SK-N-SH treated with all-trans-retinoic acid at 6 μM for 48 hours (cell line): ENCODE results near the gene FARS2.

ENCODE experiments used
- ATAC-seq: fragments of 200-7000 bp; cut with Tn5 transposase; 3 replicates; pipeline ENCODE4 v1.9.1; 2020; ENCODE audit warnings: mild to moderate bottlenecking, moderate library complexity
- ARNTL ChIP-seq: fragments of 450-650 bp; formaldehyde crosslinking; IDR thresholded peaks from 2 replicates; pipeline ENCODE4 v1.5.0; 2020; ENCODE audit warnings: low read depth, mild to moderate bottlenecking, moderate library complexity, borderline replicate concordance
- CSDC2 ChIP-seq: fragments of 250-450 bp; sonication (Bioruptor Pico); IDR thresholded peaks from 2 replicates; pipeline ENCODE4 v1.5.0; 2020; ENCODE audit warnings: mild to moderate bottlenecking, moderate library complexity
- ESRRG ChIP-seq: fragments of 250-450 bp; sonication (Bioruptor Pico); IDR thresholded peaks from 2 replicates; pipeline ENCODE4 v1.6.1; 2021; ENCODE audit warnings: mild to moderate bottlenecking
- GLIS3 ChIP-seq: fragments of 250-450 bp; sonication (Bioruptor Pico); IDR thresholded peaks from 2 replicates; pipeline ENCODE4 v1.5.0; 2020; ENCODE audit warnings: mild to moderate bottlenecking, moderate library complexity
- ISL1 ChIP-seq: fragments of 250-450 bp; sonication (Bioruptor Pico); IDR thresholded peaks from 2 replicates; pipeline ENCODE4 v2.1.2; 2022; ENCODE audit warnings: mild to moderate bottlenecking, moderate library complexity
- OSR1 ChIP-seq: fragments of 250-450 bp; sonication (Bioruptor Pico); IDR thresholded peaks from 2 replicates; pipeline ENCODE4 v1.8.0; 2022; ENCODE audit warnings: moderate library complexity, mild to moderate bottlenecking, inconsistent platforms
- PPARA ChIP-seq: fragments of 250-450 bp; sonication (Bioruptor Pico); IDR thresholded peaks from 2 replicates; pipeline ENCODE4 v1.5.0; 2020; ENCODE audit warnings: mild to moderate bottlenecking, borderline replicate concordance
- RARB ChIP-seq: fragments of 250-450 bp; sonication (Bioruptor Pico); IDR thresholded peaks from 2 replicates; pipeline ENCODE4 v1.8.0; 2021; ENCODE audit warnings: mild to moderate bottlenecking, moderate library complexity
- SNAI2 ChIP-seq: fragments of 250-450 bp; sonication (Bioruptor Pico); IDR thresholded peaks from 2 replicates; pipeline ENCODE4 v1.5.0; 2020; ENCODE audit warnings: mild to moderate bottlenecking, moderate library complexity
- TCF4 ChIP-seq: fragments of 250-450 bp; sonication (Bioruptor Pico); IDR thresholded peaks from 2 replicates; pipeline ENCODE4 v1.8.0; 2021; ENCODE audit warnings: mild to moderate bottlenecking, moderate library complexity, borderline replicate concordance
- TOX ChIP-seq: fragments of 250-450 bp; sonication (Bioruptor Pico); IDR thresholded peaks from 2 replicates; pipeline ENCODE4 v1.8.0; 2021; ENCODE audit warnings: mild to moderate bottlenecking, moderate library complexity, borderline replicate concordance
- ZC3H10 ChIP-seq: fragments of 250-450 bp; sonication (Bioruptor Pico); IDR thresholded peaks from 2 replicates; pipeline ENCODE4 v1.5.1; 2021; ENCODE audit warnings: mild to moderate bottlenecking, moderate library complexity
- ZFP3 ChIP-seq: fragments of 250-450 bp; sonication (Bioruptor Pico); IDR thresholded peaks from 2 replicates; pipeline ENCODE4 v1.5.0; 2020; ENCODE audit warnings: mild to moderate bottlenecking, moderate library complexity
- ZFP30 ChIP-seq: fragments of 450-650 bp; formaldehyde crosslinking; IDR thresholded peaks from 2 replicates; pipeline ENCODE4 v1.5.0; 2022; ENCODE audit warnings: mild to moderate bottlenecking, moderate library complexity
- ZNF565 ChIP-seq: fragments of 450-650 bp; formaldehyde crosslinking; conservative IDR thresholded peaks from 2 replicates; pipeline ENCODE4 v1.5.0; 2020; ENCODE audit warnings: low read depth, mild to moderate bottlenecking, moderate library complexity
- ZNF70 ChIP-seq: fragments of 450-650 bp; formaldehyde crosslinking; IDR thresholded peaks from 2 replicates; pipeline ENCODE4 v1.5.0; 2020; ENCODE audit warnings: mild to moderate bottlenecking, moderate library complexity
- TF ChIP-seq, protein P1 (sequence below): fragments of 250-450 bp; sonication (Bioruptor Pico); IDR thresholded peaks from 2 replicates; pipeline ENCODE4 v1.8.0; 2020; ENCODE audit warnings: mild to moderate bottlenecking, moderate library complexity, borderline replicate concordance
- TF ChIP-seq, protein P2 (sequence below): fragments of 250-450 bp; sonication (Bioruptor Pico); IDR thresholded peaks from 2 replicates; pipeline ENCODE4 v1.5.1; 2021; ENCODE audit warnings: mild to moderate bottlenecking, moderate library complexity
- TF ChIP-seq, protein P3 (sequence below): fragments of 250-450 bp; sonication (Bioruptor Pico); IDR thresholded peaks from 2 replicates; pipeline ENCODE4 v1.5.0; 2020; ENCODE audit warnings: mild to moderate bottlenecking, moderate library complexity
- TF ChIP-seq, protein P4 (sequence below): fragments of 250-450 bp; sonication (Bioruptor Pico); IDR thresholded peaks from 2 replicates; pipeline ENCODE4 v1.8.0; 2021; ENCODE audit warnings: low read depth, mild to moderate bottlenecking, moderate library complexity, borderline replicate concordance
- TF ChIP-seq, protein P5 (sequence below): fragments of 250-450 bp; sonication (Bioruptor Pico); IDR thresholded peaks from 2 replicates; pipeline ENCODE4 v1.5.1; 2020; ENCODE audit warnings: low read depth, mild to moderate bottlenecking, moderate library complexity

Gene FARS2

DNA sequence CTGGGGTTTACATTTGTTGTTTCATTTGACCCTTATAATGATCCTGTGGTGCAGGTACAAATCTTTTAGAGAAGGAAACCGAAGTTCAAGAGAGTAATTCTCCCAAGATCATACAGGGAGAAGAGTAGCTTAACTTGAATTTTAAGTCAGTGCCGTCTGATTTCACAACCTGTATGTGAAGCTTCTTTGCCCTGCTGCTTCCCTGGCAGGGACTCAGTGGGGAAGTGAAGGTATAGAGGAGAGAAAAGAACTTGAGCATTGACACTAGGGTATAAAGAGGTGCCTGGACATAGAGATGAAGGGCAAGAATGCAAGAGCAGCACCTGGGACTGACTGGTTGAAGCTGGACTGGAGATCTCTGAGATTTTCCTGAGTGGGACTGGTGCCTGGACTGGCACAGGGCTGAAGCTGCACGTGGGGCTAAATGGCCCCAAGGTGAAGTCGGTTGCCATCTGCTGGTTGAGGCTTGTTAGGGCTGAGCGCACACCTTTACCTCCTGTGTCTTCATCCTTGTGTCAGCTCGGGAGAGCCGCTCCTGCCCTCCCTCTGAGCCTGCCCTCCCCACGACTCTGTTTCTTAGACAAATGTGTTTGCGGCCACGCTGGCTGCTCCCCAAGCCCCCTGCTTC, 41.8 kb downstream of the FARS2 start:
- TF ChIP-seq, protein P1, sequence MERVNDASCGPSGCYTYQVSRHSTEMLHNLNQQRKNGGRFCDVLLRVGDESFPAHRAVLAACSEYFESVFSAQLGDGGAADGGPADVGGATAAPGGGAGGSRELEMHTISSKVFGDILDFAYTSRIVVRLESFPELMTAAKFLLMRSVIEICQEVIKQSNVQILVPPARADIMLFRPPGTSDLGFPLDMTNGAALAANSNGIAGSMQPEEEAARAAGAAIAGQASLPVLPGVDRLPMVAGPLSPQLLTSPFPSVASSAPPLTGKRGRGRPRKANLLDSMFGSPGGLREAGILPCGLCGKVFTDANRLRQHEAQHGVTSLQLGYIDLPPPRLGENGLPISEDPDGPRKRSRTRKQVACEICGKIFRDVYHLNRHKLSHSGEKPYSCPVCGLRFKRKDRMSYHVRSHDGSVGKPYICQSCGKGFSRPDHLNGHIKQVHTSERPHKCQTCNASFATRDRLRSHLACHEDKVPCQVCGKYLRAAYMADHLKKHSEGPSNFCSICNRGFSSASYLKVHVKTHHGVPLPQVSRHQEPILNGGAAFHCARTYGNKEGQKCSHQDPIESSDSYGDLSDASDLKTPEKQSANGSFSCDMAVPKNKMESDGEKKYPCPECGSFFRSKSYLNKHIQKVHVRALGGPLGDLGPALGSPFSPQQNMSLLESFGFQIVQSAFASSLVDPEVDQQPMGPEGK (CRISPR knock-in tag): no peak
- TF ChIP-seq ZNF565 (CRISPR knock-in tag): no peak
- TF ChIP-seq ARNTL (CRISPR knock-in tag): no peak
- TF ChIP-seq TOX (CRISPR knock-in tag): no peak
- TF ChIP-seq GLIS3 (CRISPR knock-in tag): no peak
- no peak for TF ChIP-seq ZFP3
- TF ChIP-seq, protein P2, sequence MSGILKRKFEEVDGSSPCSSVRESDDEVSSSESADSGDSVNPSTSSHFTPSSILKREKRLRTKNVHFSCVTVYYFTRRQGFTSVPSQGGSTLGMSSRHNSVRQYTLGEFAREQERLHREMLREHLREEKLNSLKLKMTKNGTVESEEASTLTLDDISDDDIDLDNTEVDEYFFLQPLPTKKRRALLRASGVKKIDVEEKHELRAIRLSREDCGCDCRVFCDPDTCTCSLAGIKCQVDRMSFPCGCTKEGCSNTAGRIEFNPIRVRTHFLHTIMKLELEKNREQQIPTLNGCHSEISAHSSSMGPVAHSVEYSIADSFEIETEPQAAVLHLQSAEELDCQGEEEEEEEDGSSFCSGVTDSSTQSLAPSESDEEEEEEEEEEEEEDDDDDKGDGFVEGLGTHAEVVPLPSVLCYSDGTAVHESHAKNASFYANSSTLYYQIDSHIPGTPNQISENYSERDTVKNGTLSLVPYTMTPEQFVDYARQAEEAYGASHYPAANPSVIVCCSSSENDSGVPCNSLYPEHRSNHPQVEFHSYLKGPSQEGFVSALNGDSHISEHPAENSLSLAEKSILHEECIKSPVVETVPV (CRISPR knock-in tag): no peak
- TF ChIP-seq ZC3H10 (CRISPR knock-in tag): no peak
- no peak for TF ChIP-seq OSR1 (CRISPR knock-in tag)
- ATAC-seq: no peak; the same call in 2 of the 3 replicates

DNA sequence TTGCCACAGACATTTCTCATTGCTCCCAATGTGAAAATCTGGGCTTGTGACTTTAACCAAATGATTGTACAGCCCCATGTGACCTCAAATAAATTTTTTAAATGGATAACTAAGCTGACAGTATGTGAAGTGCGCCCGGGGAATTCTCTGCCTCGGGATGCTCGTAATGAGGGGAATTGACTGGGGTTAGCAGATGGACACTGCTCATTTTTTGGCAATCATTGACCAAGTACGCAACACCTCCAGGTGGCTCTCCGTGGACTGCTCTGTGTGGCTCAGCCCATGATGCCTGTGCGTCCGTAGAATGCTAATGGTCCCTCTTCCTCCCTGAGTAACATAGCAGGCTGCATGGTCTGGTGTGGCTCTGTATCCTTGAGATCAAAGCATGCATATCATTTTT, 42.4 kb downstream of the FARS2 start:
- TF ChIP-seq CSDC2 (CRISPR knock-in tag) (no peak), ESRRG (CRISPR knock-in tag) (no peak), RARB (CRISPR knock-in tag) (no peak), ISL1 (CRISPR knock-in tag) (no peak), TCF4 (CRISPR knock-in tag) (no peak), ARNTL (CRISPR knock-in tag) (no peak), ZC3H10 (CRISPR knock-in tag) (no peak)
- TF ChIP-seq, protein P3, sequence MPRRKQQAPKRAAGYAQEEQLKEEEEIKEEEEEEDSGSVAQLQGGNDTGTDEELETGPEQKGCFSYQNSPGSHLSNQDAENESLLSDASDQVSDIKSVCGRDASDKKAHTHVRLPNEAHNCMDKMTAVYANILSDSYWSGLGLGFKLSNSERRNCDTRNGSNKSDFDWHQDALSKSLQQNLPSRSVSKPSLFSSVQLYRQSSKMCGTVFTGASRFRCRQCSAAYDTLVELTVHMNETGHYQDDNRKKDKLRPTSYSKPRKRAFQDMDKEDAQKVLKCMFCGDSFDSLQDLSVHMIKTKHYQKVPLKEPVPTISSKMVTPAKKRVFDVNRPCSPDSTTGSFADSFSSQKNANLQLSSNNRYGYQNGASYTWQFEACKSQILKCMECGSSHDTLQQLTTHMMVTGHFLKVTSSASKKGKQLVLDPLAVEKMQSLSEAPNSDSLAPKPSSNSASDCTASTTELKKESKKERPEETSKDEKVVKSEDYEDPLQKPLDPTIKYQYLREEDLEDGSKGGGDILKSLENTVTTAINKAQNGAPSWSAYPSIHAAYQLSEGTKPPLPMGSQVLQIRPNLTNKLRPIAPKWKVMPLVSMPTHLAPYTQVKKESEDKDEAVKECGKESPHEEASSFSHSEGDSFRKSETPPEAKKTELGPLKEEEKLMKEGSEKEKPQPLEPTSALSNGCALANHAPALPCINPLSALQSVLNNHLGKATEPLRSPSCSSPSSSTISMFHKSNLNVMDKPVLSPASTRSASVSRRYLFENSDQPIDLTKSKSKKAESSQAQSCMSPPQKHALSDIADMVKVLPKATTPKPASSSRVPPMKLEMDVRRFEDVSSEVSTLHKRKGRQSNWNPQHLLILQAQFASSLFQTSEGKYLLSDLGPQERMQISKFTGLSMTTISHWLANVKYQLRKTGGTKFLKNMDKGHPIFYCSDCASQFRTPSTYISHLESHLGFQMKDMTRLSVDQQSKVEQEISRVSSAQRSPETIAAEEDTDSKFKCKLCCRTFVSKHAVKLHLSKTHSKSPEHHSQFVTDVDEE (CRISPR knock-in tag): no peak
- TF ChIP-seq, protein P4, sequence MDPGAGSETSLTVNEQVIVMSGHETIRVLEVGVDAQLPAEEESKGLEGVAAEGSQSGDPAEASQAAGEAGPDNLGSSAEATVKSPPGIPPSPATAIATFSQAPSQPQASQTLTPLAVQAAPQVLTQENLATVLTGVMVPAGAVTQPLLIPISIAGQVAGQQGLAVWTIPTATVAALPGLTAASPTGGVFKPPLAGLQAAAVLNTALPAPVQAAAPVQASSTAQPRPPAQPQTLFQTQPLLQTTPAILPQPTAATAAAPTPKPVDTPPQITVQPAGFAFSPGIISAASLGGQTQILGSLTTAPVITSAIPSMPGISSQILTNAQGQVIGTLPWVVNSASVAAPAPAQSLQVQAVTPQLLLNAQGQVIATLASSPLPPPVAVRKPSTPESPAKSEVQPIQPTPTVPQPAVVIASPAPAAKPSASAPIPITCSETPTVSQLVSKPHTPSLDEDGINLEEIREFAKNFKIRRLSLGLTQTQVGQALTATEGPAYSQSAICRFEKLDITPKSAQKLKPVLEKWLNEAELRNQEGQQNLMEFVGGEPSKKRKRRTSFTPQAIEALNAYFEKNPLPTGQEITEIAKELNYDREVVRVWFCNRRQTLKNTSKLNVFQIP (CRISPR knock-in tag): no peak
- TF ChIP-seq, all 23 proteins: peak for 0
- no peak for ATAC-seq

DNA sequence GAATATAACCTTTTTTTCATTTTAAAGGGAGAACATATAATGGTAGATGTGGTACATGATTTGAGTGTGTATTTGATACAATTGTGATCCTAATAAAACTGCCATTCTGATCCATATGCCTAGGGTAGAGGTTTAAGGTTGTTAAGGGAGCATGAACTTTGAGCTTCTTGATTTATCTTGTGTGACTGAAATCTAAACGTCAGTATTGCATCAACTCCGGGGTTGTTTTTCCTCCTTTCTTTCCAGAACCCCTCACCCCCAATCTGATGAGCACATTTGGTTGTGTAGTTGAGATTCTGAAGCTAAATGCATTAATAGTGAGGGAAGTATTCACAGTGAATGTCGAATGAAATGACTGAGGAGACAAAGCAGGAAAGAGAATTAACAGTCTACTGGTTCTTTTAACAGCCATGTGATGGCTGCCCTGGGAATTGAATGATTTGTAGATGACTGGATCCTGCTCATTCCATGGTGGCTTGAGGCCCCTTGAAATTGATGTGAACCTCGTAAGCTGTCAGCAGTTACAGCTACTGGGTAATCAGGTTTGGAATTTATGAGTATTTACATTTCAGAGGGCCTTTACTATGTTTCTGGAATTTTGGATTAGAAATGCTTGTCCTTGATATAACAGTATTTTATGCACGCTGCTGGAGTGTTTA, 44.8 kb downstream of the FARS2 start:
- no peak for ATAC-seq
- TF ChIP-seq, protein P1 (CRISPR knock-in tag): no peak
- no peak for TF ChIP-seq TCF4 (CRISPR knock-in tag)
- no peak for TF ChIP-seq CSDC2 (CRISPR knock-in tag)
- no peak for TF ChIP-seq ZNF70 (CRISPR knock-in tag)
- TF ChIP-seq TOX (CRISPR knock-in tag): no peak
- TF ChIP-seq ZNF565 (CRISPR knock-in tag): no peak
- TF ChIP-seq RARB (CRISPR knock-in tag): no peak
- TF ChIP-seq GLIS3 (CRISPR knock-in tag): no peak
- TF ChIP-seq, protein P5, sequence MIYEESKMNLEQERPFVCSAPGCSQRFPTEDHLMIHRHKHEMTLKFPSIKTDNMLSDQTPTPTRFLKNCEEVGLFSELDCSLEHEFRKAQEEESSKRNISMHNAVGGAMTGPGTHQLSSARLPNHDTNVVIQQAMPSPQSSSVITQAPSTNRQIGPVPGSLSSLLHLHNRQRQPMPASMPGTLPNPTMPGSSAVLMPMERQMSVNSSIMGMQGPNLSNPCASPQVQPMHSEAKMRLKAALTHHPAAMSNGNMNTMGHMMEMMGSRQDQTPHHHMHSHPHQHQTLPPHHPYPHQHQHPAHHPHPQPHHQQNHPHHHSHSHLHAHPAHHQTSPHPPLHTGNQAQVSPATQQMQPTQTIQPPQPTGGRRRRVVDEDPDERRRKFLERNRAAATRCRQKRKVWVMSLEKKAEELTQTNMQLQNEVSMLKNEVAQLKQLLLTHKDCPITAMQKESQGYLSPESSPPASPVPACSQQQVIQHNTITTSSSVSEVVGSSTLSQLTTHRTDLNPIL (CRISPR knock-in tag): no peak
- TF ChIP-seq OSR1 (CRISPR knock-in tag): no peak
- TF ChIP-seq, protein P3 (CRISPR knock-in tag): no peak
- no peak for TF ChIP-seq SNAI2 (CRISPR knock-in tag)
- TF ChIP-seq ZC3H10 (CRISPR knock-in tag): no peak
- TF ChIP-seq ESRRG (CRISPR knock-in tag): no peak
- TF ChIP-seq ARNTL (CRISPR knock-in tag): no peak
- no peak for TF ChIP-seq ZFP30 (CRISPR knock-in tag)
- no peak for TF ChIP-seq PPARA (CRISPR knock-in tag)
- TF ChIP-seq, all 23 proteins: peak for 0
